ENCODE data around the gene RBM20. TPM values are rescaled to one million over a fixed set of nuclear protein-coding genes. Genes with fewer than 3 reads are reported as not detected.
"Not testable (repeated sequence)": the region's sequence is repeated elsewhere in the genome, so short reads cannot be mapped to it uniquely, and the experiment has no call there.

Gene RBM20
- total and polyA plus RNA-seq, 2 donors from 2014 or later: 0.88 to 2.1 TPM

GRCh38 chr10:110620398-110620719 lies 23.8 kb upstream of the RBM20 start:
- H3K9ac ChIP-seq (ENCODE audit: low read length in 3 of 3): no peak overlapping the region
- H3K4me3 ChIP-seq (ENCODE audit: low read length in 3 of 3): no peak overlapping the region
- H3K27me3 ChIP-seq (ENCODE audit: control insufficient read depth, insufficient read depth, low read length): no peaks in the 10 kb centered on the region
- FAIRE-seq: no peak
- intact Hi-C loops (cut with DNase I): no loop called here
- no peaks in the 10 kb centered on the region for H3K4me1 ChIP-seq (ENCODE audit: control insufficient read depth in 2 of 3, insufficient read depth in 2 of 3, low read depth in 1 of 3, low read length in 3 of 3)
- no peaks in the 10 kb centered on the region for H3K9me3 ChIP-seq (ENCODE audit: control insufficient read depth in 2 of 3, insufficient read depth in 1 of 3, low read length in 3 of 3)
- H3K27ac ChIP-seq (ENCODE audit: low read depth in 2 of 2, low read length in 2 of 2): no peak overlapping the region
- TF ChIP-seq CTCF (IDR thresholded peaks at IDR 0.05; ENCODE audit: borderline replicate concordance, extremely low read depth, insufficient read depth): no peak
- no peak for DNase-seq
- H3K36me3 ChIP-seq (ENCODE audit: control insufficient read depth in 2 of 3, insufficient read depth in 3 of 3, low read length in 3 of 3): no peaks in the 10 kb centered on the region

GRCh38 chr10:110623316-110623715 lies 20.8 kb upstream of the RBM20 start:
- H3K36me3 ChIP-seq (ENCODE audit: control insufficient read depth in 2 of 3, insufficient read depth in 3 of 3, low read length in 3 of 3); DNase-seq; FAIRE-seq; H3K27me3 ChIP-seq (ENCODE audit: control insufficient read depth, insufficient read depth, low read length); H3K27ac ChIP-seq (ENCODE audit: low read depth in 2 of 2, low read length in 2 of 2); H3K9me3 ChIP-seq (ENCODE audit: control insufficient read depth in 2 of 3, insufficient read depth in 1 of 3, low read length in 3 of 3); H3K9ac ChIP-seq (ENCODE audit: low read length in 3 of 3); H3K4me3 ChIP-seq (ENCODE audit: low read length in 3 of 3); intact Hi-C loops (cut with DNase I); H3K4me1 ChIP-seq (ENCODE audit: control insufficient read depth in 2 of 3, insufficient read depth in 2 of 3, low read depth in 1 of 3, low read length in 3 of 3): not testable (repeated sequence)

- no peak overlapping the region for H3K27ac ChIP-seq (ENCODE audit: low read depth in 2 of 2, low read length in 2 of 2)
- no peak for TF ChIP-seq CTCF (IDR thresholded peaks at IDR 0.05; ENCODE audit: borderline replicate concordance, extremely low read depth, insufficient read depth)
- no peak overlapping the region for H3K4me3 ChIP-seq (ENCODE audit: low read length in 3 of 3)
- intact Hi-C loops (cut with DNase I): no loop called here
- FAIRE-seq (no peak), DNase-seq (no peak)
- no peak overlapping the region for H3K9ac ChIP-seq (ENCODE audit: low read length in 3 of 3)
- no peaks in the 10 kb centered on the region for H3K36me3 ChIP-seq (ENCODE audit: control insufficient read depth in 2 of 3, insufficient read depth in 3 of 3, low read length in 3 of 3)
- no peaks in the 10 kb centered on the region for H3K9me3 ChIP-seq (ENCODE audit: control insufficient read depth in 2 of 3, insufficient read depth in 1 of 3, low read length in 3 of 3)
- no peaks in the 10 kb centered on the region for H3K4me1 ChIP-seq (ENCODE audit: control insufficient read depth in 2 of 3, insufficient read depth in 2 of 3, low read depth in 1 of 3, low read length in 3 of 3)
- no peaks in the 10 kb centered on the region for H3K27me3 ChIP-seq (ENCODE audit: control insufficient read depth, insufficient read depth, low read length)
These were observed 18.7 kb upstream of the RBM20 start for GRCh38 chr10:110625356-110625894.

GRCh38 chr10:110625951-110626855 lies 17.9 kb upstream of the RBM20 start:
- no peaks in the 10 kb centered on the region for H3K36me3 ChIP-seq (ENCODE audit: control insufficient read depth in 2 of 3, insufficient read depth in 3 of 3, low read length in 3 of 3)
- H3K4me3 ChIP-seq (ENCODE audit: low read length in 3 of 3): no peak overlapping the region
- H3K27ac ChIP-seq (ENCODE audit: low read depth in 2 of 2, low read length in 2 of 2): no peak overlapping the region
- no peak for TF ChIP-seq CTCF (IDR thresholded peaks at IDR 0.05; ENCODE audit: borderline replicate concordance, extremely low read depth, insufficient read depth)
- DNase-seq (no peak), FAIRE-seq (no peak)
- no peaks in the 10 kb centered on the region for H3K4me1 ChIP-seq (ENCODE audit: control insufficient read depth in 2 of 3, insufficient read depth in 2 of 3, low read depth in 1 of 3, low read length in 3 of 3)
- no peaks in the 10 kb centered on the region for H3K9me3 ChIP-seq (ENCODE audit: control insufficient read depth in 2 of 3, insufficient read depth in 1 of 3, low read length in 3 of 3)
- H3K9ac ChIP-seq (ENCODE audit: low read length in 3 of 3): no peak overlapping the region
- intact Hi-C loops (cut with DNase I): no loop called here
- no peaks in the 10 kb centered on the region for H3K27me3 ChIP-seq (ENCODE audit: control insufficient read depth, insufficient read depth, low read length)
